Measurements from ENCODE around the gene COL19A1.

DNA sequence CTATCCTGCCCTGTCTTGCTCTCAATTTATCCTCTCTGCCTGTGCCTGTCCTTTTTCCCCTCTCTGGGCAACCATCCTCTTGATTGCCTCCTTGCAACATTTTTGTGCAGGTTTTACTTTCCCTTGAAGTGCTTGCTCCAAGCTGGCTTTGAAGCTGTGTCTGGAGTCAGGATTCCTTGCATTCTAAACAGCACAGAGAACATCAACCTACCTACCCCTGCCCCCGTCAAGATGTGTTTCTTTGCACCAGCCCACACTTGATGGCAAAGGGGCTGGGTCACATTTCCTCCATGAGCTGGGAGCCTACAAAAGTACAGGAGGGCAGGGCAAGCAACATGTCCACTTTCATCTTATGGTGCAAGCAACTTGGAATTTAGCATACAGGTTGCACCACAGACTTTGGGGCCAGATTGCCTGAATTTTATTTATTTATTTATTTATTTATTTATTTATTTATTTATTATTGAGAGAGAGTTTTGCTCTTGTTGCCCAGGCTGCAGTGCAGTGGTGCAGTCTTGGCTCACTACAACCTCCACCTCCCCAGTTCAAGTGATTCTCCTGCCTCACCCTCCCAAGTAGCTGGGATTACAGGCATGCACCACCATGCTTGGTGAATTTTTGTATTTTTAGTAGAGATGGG is 206.3 kb downstream of the COL19A1 start:
- TF ChIP-seq, protein P1, sequence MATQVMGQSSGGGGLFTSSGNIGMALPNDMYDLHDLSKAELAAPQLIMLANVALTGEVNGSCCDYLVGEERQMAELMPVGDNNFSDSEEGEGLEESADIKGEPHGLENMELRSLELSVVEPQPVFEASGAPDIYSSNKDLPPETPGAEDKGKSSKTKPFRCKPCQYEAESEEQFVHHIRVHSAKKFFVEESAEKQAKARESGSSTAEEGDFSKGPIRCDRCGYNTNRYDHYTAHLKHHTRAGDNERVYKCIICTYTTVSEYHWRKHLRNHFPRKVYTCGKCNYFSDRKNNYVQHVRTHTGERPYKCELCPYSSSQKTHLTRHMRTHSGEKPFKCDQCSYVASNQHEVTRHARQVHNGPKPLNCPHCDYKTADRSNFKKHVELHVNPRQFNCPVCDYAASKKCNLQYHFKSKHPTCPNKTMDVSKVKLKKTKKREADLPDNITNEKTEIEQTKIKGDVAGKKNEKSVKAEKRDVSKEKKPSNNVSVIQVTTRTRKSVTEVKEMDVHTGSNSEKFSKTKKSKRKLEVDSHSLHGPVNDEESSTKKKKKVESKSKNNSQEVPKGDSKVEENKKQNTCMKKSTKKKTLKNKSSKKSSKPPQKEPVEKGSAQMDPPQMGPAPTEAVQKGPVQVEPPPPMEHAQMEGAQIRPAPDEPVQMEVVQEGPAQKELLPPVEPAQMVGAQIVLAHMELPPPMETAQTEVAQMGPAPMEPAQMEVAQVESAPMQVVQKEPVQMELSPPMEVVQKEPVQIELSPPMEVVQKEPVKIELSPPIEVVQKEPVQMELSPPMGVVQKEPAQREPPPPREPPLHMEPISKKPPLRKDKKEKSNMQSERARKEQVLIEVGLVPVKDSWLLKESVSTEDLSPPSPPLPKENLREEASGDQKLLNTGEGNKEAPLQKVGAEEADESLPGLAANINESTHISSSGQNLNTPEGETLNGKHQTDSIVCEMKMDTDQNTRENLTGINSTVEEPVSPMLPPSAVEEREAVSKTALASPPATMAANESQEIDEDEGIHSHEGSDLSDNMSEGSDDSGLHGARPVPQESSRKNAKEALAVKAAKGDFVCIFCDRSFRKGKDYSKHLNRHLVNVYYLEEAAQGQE (IDR thresholded peaks at IDR 0.05; ENCODE audit: low read depth, low read length): no peak
- TF ChIP-seq TEAD4 (IDR thresholded peaks at IDR 0.05; ENCODE audit: borderline replicate concordance, insufficient read depth): no peak
- TF ChIP-seq, protein P2, sequence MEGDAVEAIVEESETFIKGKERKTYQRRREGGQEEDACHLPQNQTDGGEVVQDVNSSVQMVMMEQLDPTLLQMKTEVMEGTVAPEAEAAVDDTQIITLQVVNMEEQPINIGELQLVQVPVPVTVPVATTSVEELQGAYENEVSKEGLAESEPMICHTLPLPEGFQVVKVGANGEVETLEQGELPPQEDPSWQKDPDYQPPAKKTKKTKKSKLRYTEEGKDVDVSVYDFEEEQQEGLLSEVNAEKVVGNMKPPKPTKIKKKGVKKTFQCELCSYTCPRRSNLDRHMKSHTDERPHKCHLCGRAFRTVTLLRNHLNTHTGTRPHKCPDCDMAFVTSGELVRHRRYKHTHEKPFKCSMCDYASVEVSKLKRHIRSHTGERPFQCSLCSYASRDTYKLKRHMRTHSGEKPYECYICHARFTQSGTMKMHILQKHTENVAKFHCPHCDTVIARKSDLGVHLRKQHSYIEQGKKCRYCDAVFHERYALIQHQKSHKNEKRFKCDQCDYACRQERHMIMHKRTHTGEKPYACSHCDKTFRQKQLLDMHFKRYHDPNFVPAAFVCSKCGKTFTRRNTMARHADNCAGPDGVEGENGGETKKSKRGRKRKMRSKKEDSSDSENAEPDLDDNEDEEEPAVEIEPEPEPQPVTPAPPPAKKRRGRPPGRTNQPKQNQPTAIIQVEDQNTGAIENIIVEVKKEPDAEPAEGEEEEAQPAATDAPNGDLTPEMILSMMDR (IDR thresholded peaks at IDR 0.05): no peak
- no peak for TF ChIP-seq RAD21 (IDR thresholded peaks at IDR 0.05; ENCODE audit: low read length)
- no peak for TF ChIP-seq RFX5 (IDR thresholded peaks at IDR 0.05; ENCODE audit: low read length)
- TF ChIP-seq RXRA (IDR thresholded peaks at IDR 0.05; ENCODE audit: borderline replicate concordance, low read depth): no peak
- TF ChIP-seq GABPA (IDR thresholded peaks at IDR 0.05; ENCODE audit: low read depth): no peak
- no peak for TF ChIP-seq CHD2 (IDR thresholded peaks at IDR 0.05; ENCODE audit: low read length, partially characterized antibody)
- TF ChIP-seq YY1 (IDR thresholded peaks at IDR 0.05; ENCODE audit: low read depth): no peak
- TF ChIP-seq SMC3 (IDR thresholded peaks at IDR 0.05; ENCODE audit: low read depth, low read length): no peak
- TF ChIP-seq, protein P3, sequence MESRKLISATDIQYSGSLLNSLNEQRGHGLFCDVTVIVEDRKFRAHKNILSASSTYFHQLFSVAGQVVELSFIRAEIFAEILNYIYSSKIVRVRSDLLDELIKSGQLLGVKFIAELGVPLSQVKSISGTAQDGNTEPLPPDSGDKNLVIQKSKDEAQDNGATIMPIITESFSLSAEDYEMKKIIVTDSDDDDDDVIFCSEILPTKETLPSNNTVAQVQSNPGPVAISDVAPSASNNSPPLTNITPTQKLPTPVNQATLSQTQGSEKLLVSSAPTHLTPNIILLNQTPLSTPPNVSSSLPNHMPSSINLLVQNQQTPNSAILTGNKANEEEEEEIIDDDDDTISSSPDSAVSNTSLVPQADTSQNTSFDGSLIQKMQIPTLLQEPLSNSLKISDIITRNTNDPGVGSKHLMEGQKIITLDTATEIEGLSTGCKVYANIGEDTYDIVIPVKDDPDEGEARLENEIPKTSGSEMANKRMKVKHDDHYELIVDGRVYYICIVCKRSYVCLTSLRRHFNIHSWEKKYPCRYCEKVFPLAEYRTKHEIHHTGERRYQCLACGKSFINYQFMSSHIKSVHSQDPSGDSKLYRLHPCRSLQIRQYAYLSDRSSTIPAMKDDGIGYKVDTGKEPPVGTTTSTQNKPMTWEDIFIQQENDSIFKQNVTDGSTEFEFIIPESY (IDR thresholded peaks at IDR 0.05; ENCODE audit: borderline replicate concordance, low read depth): no peak

All from SK-N-SH (cell line).